A204.1 (cell line): Measurements from ENCODE around the gene OXSM.

ENCODE experiments used
- FAIRE-seq: peaks from 2 replicates; lab custom pipeline; 2012; peaks lifted over from hg19 to GRCh38; lab: Jason Lieb, UNC

The OXSM gene

DNA sequence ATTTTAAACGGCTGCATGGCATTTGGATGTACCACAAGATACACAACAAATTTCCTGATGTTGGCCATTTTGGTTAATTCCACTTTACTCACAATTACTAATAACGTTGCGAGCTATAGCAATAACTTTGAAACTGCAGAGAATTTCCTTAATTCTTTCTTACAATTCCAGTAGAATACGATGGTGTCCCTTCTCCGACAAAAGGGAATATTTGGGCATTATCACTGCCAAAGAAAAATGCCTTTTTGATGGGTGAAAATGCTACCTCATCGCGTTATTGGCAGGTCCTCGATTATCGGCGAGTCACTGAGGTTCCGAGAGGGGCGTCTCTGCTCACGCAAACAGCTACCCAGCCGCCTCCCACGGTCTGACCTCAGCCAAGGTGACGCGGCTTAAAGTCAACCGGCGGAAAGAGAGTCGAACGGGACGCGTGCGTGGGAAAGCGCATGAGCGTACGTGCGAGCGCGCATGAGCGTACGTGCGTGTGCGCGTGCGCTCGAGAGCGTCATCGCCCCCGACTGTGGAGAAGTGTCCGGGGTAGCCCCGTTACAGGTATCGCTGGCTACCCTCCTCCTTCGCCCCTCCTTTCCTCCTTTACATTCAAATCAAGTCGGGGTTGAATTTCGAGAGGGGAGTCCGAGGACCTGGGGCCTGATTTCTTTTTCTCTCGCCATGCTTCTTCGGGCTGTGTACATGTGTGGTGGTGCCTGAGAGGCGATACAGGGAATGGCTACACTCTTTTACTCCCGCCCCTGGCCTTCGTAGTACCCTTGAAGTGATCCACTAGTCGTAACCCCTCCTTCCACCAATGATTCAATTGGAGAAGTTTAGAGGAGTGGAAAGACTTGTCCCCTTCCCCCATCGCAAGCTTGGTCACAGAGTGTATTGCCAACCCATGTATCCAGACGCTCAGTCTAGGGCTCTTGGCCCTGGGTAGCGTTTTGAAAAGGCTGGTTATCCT lies at the start of gene OXSM:
Gene OXSM, plus strand, starts transcription at position 495 of the 961 bp plus-strand sequence. CDS start 931 bp downstream, outside the sequence.
- peak; percentile 85 for FAIRE-seq

DNA sequence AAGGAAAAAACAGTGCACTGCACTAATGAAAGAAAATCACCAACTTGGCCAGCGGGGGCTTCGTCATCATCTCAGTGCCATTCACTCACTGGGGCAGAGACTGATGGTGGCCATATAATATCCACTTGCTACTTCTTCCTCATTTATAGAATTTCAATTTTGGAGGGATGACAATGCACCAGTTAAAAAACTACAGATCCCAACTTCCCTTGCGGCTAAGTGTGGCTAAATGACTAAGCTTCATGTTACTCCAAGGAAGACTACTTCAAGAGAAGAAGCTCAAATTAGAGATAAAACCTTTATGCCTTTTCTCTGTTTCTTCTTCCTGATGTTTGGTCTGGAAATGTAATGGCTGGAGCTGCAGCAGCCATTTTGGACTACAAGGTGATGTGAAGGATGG lies 45.4 kb upstream of the OXSM start:
- no peak for FAIRE-seq

DNA sequence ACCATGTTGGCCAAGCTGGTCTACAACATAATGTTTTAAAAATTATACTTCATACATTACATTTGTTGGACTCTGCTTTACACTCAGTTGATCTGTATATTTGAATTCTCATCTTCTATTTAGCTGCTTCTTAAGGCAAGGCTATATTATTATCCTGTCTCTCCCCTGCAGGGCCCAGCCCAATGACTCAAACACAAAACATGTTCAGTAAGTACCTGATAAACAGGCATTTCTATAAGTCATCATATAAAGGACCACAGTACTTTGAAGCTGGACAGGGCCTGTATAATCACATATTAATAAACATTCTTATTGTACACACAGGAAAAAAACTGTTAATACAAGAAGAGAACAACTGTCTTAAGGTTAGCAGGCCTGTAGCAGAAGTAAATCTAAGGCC lies 42.9 kb upstream of the OXSM start:
- no peak for FAIRE-seq

DNA sequence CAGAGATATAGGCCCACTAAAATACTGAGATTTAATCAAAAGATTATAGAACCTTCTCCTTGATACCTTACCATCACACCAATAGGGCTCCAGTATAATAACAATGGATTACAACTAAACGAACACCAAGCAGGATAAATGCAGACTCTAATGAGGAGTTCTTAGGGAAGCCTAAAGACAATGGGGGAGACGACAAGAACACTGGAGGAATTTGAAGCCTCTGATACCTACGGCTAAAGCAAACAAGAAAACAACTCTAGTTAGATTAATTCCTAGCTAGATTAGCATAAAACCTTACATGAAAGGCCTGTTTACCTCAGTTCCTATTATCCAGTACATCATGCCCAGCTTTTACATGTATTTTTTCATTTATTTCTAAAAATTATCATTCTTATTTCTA lies 41.7 kb upstream of the OXSM start:
- no peak for FAIRE-seq

DNA sequence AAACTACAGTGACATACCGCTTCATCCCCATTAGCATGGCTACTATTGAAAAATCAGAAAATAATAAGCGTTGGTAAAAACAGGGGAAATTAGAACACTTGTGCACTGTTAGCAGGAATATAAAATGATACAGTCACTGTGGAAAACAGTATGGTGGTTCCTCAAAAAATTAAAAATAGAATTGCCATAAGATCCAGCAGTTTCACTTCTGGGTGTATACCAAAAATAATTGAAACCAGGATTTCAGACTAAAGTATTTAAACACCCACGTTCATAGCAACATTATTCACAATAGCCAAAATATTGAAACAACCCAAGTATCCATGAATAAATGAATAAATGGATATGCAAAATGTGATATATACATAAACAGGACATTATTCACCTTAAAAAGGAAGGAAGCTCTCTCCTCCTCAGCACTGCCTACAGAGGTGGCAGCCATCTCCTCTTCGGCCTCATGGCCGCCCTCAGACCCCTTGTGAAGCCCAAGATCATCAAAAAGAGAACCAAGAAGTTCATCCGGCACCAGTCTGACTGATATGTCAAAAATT lies 40.8 kb upstream of the OXSM start:
- no peak for FAIRE-seq

DNA sequence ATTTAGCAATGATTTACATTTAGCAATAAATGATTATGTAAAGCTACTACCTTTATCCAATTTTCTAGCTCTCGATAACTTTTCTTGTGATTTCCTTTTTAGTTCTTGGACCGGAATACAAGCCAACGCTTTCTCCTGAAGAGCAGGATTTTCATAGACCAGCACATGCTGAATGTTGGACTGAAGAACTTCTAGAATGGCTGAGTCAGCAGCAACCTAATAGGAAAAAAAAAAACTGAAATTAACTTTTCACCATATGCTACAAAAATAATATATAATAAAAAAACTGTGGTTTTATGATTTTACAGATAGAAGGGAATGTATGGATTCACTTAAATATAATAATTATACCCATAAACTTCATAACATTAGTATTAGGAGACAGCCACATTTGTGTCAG lies 38.8 kb upstream of the OXSM start:
- FAIRE-seq = no peak

DNA sequence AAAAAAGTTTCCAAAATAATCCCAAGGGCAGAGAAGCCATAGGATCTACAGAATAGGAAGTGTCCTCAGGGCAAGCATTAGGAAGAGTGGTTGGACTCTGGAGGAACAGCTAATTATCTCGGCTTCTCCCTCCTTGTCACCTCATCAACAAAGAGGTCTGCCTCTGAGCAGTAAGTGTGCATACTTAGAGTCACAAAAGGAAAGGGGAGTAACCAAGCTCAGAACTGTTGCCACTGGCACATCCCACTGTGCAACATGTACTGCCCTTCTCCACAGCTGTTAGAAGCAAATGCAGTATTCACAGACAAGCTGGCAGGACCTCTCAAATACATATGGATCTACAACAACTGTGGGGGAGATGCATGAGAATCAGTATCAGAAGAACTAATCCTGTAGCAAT lies 38.2 kb upstream of the OXSM start:
- FAIRE-seq = no peak

DNA sequence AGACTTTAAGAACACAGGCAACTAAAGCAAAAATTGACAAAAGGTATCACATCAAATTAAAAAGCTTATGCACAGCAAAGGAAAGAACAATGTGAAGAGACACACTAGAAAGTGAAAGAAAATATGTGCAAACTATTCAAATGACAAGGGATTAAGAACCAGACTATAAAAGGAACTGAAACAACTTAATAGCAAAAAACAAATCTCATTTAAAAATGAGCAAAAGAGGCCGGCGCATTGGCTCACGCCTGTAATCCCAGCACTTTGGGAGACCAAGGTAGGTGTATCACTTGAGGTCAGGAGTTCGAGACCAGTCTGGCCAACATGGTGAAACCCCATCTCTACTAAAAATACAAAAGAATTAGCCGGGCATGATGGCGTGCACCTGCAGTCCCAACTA lies 21.0 kb upstream of the OXSM start:
- FAIRE-seq = no peak

DNA sequence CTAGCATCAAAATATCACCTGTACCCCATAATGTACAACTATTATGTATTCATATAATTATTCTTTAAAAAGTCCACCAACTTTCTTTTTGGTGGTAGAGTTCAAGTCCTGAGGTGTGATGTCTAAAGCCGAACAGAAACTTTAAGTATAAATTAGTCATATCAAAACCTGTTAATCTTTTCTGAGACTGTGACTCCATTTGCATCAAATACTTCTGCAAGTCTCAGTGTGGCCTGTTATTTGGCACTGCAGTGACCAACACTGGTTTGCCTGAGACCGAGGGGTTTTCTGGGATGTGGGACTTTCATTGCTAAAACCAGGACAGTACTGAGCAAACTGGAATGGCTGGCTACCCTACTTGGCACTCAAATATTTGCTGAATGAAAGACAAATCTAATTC lies 14.0 kb upstream of the OXSM start:
- FAIRE-seq = no peak

DNA sequence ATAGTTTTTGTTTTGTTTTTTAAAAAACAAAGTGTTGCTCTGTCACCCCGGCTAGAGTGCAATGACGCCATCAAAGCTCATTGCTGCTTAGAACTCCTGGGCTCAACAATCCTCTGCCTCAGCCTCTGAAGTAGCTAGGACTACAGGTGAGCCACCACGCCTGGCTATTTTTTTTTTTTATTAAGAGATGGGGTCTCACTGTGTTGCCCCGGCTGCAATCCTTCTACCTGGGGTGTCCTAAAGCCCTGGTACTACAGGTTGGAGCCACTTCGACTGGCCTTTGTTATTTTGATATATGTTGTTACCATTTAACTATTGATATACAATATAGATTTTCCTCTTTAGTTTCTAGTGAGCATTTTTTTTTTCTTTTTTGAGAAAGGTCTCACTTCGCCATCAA lies 9.3 kb upstream of the OXSM start:
- FAIRE-seq = no peak

DNA sequence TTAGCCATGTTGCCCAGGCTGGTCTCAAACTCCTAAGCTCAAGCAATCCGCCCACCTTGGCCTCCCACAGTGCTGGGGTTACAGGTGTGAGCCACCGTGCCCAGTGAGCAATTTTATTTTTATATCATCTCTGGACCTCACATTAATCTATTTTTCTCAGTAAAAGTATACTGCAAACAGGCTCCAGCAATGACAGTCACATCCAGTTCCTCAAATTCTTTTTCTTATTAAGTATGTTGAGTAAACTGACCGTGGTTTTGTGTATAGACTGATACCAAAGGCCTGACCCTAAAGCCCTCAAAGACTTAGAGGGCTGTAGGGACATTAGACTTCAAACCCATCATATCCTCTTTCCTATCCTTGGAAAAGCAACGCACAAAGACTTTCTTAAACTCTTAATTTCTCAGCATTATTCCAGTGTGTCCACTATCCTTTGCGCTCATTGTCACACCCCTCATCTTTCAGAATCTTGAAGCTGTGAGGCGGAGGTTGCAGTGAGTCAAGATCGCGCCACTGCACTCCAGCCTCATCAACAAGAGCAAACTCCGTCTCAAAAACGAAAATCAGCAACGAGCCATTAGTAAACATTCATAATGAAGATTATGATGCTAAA lies 8.6 kb upstream of the OXSM start:
- no peak for FAIRE-seq

DNA sequence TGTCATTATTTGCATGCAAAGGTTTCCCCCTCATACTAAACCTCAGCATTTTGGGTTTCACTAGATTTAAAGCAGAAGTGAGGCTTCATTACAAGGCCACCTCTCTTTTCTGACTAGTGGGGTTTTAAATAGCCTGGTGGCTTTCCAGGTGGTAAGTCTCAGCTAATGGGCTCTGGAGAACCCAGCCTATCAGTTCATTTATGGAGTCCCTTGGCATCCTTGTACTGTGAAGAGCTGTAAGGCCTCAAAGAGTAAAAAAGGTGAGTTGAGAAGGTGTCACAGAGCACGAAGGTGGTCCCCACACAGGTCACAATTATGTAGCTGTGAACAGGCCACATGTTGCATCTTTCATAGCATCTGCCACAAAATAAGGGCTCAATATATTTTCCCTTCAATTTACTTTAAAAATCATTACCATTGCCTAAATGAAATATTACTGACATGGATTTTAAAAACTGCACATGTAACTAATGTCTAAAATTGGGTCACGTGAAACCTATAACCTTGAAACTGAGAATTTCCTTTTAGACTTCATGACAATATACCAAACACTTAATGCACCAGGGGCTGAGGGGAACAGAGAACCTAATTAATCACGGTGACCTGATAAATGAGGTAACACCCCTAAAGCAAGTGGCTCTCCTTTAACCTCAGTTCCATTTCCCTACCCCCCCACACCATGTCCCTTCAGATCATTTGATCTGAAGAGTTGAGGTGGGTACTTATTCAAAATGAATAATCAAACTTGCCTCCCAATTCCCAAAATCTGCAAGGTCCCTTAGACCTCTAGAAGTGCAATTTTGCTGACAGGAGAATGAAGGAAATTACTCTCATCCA lies 7.9 kb upstream of the OXSM start:
- FAIRE-seq = no peak

DNA sequence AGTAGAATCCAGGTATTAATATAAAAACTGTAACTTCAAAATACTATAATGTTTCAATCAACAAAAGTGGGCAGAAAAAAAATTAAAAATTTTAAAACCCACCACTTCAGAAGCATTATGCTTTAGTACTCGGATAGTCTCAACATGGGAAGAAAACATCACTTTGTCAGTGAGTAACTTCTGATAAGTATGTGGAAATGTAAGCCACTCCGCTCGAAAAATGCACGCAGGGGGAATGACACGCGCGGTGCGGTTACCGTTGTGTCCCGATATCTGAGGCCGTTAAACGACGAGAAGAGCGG lies 7.3 kb upstream of the OXSM start:
- no peak for FAIRE-seq

DNA sequence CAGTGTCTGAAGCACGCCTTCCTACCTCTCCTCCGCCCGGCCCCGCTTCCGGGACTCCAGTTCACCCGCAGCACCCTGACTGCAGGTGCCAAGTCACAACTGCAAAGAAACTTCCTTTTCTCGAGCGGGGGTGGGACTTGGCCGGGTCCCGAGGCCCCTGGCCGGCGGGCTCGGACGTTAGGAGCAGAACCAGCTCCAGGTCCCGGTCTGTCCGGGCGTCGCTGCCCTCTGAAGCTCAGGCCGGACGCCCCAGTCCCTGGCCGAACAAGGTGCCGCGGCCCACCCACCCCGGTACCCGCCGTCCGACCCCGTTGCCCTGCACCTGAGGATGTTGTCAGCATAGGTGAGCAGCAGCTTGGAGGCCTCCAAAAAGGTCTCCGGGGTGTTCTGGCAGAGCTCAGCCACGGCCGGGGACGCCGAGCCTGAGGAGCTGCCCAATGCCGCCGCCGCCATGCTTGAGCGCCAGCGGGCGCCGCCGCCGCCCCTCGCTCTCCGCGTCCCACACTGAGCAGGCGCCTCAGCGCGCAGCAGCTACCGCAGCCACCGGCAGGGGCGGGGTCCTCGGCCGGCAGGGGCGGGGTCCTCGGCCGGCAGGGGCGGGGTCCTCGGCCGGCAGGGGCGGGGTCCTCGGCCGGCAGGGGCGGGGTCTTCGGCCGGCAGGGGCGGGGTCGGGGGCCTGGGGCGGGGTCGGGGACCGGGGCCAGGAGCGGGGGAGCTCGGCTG lies 6.8 kb upstream of the OXSM start, which contains the start of gene NGLY1:
Gene NGLY1, minus strand, starts transcription at position 506 of the 723 bp plus-strand sequence. Its CDS starts 53 bp downstream, at position 453.
- no peak for FAIRE-seq

DNA sequence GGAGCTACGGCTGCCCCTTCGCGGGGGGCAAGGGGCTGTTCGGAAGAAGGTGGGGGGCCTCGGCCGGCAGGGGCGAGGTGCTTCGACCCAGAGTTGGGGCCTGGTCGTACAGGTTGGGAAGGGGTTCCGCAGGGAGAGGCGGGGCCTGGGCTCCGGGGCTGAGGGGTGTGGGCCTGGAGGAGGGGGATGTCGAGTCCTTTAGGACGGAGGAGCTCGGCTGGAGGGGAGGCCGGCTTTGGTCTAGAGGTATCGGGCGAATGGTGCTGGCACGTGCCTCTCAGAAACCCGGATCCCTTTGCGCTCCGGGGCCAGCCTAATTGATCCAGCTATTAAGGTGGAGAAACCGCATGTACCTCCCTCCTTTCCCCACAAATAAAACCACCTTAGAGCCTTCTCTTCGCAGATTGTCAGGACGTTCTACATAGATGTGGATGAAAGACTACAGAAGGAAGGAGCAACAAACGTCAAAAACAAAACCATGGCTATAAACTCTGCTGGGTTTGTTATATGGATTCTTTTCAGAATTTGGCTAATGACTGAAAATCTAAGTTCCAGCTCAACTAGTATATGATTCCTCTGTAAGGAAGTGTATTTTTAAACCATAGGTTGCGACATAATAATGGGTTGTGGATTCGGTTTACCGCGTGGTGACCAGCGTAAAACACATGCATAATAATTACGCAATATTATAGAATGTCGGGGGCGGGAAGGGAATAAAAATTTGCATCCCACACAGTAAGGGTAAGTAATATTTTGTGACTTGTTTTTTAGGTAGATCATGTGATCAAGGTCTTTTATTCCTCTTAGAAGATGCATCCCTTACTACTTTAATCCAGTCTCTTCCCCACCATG lies 6.0 kb upstream of the OXSM start:
- no peak for FAIRE-seq

DNA sequence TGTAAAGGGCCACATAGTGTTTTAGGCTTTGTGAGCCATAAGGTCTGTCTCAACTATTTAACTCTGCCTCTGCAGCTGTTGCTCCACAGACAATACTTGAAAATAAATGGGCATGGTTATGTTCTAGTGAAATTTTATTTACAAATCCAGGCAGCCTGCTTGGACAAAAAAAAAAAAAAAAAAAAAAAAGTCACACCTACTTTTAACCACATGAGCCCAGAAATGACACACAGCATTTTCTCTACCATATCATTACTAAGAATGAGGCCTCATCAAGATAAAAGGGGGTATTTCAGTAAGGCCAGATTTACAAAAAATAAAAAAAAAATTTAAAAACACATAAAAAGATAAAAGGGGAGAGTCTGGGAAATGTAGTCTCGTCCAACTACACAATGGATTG lies 4.9 kb upstream of the OXSM start:
- no peak for FAIRE-seq

DNA sequence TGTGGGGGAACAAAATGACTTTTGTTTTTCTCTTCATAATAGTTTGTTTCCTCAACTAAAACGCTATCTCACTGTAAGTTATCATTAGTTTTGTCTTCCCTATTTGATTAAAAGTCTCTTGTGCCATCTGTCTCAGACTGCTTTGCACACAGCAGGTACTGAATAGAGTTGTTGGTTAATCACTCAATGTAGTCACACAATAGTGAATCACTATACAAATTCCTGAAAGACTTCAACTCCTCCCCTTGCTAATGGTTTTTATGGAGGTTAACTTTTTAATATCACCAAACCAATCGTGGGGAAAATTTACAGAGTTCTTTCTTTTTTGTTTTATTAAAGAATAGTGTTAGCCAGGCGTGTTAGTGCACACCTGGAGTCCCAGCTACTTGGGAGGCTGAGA lies 4.1 kb upstream of the OXSM start:
- no peak for FAIRE-seq

DNA sequence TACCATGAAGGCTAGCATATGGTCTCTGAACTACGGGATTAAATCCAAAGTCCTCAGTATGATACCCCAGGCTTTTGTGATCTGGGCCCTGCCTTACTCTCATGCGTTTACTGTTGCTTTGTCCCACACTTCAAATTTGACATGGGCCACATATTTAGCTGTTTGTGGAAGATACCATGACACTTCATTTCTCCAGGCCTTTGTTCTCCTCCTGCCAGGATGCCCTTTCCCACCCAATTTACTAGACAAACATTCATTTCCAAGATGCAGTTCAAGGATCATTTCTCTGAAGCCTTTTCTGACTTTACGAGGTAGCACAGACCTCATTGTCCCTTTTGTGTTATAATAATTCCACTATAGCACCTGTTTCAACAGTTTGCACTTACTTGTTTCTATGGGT lies 2.2 kb upstream of the OXSM start:
- FAIRE-seq = no peak

DNA sequence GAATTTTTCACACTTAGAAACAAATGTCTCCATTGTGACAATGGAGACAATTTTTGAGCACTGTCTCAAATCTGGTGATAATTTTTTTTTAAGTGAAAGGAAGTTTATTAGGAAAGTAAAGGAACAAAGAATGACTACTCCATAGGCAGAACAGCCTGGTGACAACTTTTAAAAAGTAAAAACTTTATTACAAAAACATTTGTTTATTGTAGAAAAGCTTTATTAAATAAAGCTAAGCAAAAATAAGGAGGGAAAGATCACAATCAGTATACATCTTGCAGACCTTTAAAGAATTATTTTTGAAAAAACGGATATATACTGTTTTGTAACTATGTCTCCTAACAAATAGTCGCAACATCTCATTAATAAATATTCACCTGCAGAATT lies 688 bp upstream of the OXSM start:
- FAIRE-seq = no peak

DNA sequence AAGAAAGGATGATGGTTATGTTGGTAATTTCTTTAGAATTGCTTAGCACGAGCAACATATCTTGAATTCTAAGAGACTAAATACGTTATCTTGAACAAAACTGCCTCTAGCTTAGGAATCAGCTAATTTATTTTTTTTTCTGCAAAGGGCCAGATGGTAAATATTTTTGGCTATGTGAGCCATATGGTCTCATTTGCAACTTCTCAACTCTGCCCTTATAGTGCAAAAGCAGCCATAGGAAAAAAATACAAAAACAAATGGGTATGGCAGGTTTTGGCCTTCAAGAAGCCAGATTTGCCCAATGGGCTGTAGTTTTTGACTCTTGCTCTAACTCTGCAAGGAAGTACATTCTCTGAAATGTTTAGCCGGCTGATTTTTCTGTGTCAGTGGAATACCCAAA lies 11.9 kb downstream of the OXSM start:
- FAIRE-seq = no peak

DNA sequence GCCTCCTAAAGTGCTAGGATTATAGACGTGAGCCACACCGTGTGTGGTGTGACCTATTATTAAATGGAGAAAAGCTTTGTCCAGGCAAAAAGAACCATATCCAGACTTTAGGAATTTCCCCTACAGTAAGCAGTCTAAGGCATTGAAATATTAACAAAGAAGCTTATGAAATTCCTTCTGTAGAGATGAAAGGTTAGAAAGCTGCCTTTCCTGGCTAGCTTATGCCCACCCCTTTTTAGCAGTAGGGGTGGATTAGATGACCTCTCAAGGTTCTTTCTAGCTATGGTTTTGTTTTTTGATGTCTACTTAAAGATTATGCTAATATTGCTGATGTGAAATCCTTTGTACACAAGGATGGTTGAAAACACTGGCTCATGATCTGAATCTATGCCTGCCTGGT lies 13.9 kb downstream of the OXSM start:
- no peak for FAIRE-seq
